CD4-positive, alpha-beta T cell treated with Interleukin-15 for 4 hours (primary cell): Measurements from ENCODE around the gene TDRD6.
A peak's percentile ranks its signal among the peaks of the same experiment; 100 is the strongest.
"Not testable (repeated sequence)": the region's sequence is repeated elsewhere in the genome, so short reads cannot be mapped to it uniquely, and the experiment has no call there.

ENCODE experiments used
- DNase-seq: peaks from one replicate; pipeline ENCODE4 v3.0.0-alpha.2; 2020; ENCODE audit warnings: low spot score

The TDRD6 gene

DNA sequence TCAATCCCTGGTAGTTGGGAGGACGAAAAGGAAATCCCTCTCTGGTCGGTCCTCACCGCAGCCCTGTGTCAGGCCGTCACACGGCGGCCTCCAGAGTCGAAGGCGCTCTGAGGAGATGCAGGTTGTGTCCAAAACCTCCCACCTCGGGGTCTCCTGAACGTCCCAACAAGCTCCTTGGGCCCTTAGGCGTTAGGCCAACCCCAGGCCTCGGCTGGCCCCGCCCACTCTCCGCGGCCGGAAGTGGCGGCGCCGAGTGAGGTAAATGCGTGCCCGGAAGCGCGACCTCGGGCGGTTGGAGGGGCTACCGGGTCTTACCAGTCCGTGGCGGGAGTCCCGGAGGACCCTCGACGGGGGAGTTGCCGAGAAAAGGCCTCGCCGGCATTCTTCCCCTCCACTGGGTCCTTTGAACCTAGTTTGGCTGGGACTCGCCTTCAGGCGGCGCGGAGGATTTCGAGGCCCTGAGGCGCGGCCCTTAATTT lies at the start of gene TDRD6:
Gene TDRD6 (plus strand): TSS at position 267 of the 479 bp plus-strand sequence. CDS start 244 bp downstream, outside the sequence.
- no peak for DNase-seq

DNA sequence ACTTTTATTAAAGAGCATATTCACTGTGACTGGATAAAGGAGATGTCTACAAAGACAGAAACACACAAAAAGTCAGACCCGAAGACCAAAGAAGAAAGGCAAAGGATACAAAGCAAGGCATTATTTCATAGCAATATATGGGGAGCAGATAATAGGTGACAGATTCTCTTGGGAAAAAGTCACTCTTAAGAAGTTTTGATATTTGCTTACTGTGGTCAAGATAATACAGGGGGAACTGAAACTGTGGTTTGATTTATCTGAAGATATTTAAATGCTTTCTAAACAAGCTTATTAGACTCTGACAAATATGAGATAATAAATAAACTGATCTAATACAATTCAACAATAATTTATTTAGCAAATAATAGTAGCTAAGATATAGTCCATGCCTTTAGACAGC lies 49.8 kb upstream of the TDRD6 start:
- DNase-seq: no peak

GRCh38 chr6:46638650-46639049 lies 49.0 kb upstream of the TDRD6 start:
- DNase-seq: no peak

- no peak for DNase-seq
These were observed 44.5 kb upstream of the TDRD6 start for GRCh38 chr6:46642928-46643751.

GRCh38 chr6:46645265-46645664 lies 42.4 kb upstream of the TDRD6 start:
- DNase-seq: no peak

DNA sequence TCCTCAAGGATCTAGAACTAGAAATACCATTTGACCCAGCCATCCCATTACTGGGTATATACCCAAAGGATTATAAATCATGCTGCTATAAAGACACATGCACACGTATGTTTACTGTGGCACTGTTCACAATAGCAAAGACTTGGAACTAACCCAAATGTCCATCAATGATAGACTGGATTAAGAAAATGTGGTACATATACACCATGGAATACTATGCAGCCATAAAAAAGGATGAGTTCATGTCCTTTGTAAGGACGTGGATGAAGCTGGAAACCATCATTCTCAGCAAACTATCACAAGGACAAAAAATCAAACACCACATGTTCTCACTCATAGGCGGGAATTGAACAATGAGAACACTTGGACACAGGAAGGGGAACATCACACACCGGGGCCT lies 39.6 kb upstream of the TDRD6 start:
- DNase-seq: not testable (repeated sequence)

DNA sequence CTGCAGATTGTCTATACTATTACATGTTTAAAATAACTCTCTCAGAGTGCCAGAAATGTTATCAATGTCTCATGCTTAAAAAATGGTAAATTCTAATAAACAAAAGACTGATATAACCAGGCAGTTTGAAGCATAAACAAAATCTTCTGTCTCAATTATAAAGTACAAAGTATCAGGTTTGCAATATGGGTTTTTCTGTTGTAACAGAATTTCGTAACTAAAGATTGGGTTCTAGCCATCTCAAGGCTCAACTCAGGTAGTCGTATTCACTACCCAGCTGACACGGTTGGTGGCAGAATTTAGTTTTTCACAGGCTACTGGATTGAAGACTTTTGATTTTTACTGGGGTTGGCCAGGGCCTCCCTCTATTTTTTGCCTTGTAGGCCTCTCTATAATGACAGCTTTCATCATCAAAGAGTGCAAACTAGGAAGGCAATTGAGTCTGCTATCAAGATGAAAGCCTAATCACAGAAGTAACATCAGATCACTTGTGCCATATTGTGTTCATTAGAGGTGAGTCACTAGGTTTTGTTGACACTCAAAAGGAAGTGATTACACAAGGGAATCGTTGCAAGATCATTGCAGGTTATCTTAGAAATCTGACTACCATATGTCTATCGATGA lies 38.7 kb upstream of the TDRD6 start:
- no peak for DNase-seq

DNA sequence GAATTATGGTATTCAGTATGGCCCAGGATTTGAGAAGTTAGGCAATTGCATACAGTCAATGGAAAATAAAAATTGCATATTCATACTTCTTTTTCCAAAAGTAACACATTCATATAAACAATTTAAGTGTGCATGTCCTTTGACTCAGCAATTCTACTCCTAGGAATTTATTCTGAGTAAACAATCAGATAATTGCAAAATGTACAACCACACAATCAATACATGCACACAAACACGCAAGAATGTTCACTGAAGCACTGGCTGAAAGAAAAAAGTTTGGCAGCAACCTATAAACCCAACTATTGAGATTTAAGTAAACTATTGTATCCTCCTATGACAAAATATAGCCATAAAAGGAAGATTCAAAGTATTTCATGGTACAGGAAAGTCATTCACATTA lies 36.7 kb upstream of the TDRD6 start:
- DNase-seq: no peak

DNA sequence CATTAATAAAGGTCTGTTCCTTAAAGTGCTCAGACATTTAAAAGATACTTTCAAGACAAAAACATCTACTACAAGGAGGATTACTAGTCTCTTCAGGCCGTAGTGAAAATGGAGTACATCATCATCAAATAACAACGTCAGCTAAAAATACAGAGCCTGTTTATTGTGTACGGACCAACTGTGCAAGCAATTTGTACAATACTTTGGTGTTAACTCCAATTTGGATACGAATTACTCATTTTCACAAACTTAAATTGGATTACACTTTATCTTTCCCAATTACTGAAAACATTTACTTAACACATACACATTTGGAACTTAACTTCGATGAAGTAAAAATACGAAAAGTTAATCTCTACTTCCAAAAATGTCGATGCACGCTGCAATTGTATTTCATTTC lies 35.9 kb upstream of the TDRD6 start:
- no peak for DNase-seq

DNA sequence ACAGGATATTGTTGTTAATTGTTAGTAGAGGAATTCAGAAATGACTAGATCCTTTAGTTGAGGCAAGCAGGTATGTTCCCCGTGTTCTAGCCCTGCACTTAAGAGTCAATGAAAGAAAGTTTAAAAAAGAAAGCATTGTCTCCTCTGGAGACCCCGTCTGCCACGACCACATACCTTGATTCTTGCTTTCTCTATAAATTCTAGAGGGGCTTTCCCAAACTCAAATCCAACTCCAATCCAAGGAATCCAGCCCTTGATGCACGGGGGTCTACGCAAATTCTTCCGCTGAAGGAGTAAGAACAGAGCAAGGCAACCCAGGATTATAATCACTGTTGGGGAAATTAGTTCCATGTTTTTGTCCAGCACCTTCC lies 35.5 kb upstream of the TDRD6 start:
- DNase-seq: no peak

DNA sequence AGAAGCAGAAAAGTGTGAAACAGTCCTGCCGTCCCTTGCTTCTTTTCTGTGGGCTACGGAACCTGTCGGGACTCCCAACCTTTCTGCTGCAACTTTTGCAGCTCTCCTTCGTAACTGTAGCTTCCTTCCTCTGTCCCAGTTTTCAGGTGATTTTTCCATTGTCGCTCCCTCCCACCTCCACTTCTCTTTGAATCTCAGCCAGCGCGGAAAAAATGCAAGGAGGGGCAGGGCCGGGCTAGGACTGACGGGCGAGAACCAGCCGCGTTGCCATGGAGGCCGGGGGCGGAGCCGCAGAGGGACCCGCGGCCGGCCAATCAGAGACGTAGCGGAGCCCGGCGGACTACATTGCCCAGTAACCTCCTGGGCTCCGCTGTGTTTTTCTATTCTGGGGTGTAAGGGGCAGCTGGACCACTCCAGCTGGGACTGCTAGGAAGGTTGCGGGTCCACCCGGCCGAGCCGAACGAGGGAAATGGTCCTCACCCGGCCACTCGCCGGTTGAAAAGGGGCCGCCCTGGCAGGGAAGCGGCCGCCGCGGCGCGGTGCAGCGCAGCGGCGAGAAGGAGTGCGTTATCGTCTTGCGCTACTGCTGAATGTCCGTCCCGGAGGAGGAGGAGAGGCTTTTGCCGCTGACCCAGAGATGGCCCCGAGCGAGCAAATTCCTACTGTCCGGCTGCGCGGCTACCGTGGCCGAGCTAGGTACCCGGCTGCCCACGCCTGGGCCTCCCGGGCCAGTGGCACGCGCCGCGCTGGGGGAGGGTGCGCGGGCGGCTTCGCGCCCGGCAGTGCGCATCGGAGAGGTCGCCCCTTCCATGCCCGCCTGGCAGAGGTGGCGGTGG lies 34.9 kb upstream of the TDRD6 start, which contains the start of the genes CYP39A1 and SLC25A27:
Gene CYP39A1 (minus strand): TSS at position 216 of the 836 bp plus-strand sequence. CDS start 236 bp downstream, outside the sequence.
Gene SLC25A27 (plus strand): TSS at position 373 of the 836 bp plus-strand sequence. CDS start 218 bp downstream, at position 591.
- DNase-seq: peak; percentile 62

- no peak for DNase-seq
These were observed 34.1 kb upstream of the TDRD6 start for GRCh38 chr6:46653439-46654195.

- no peak for DNase-seq
These were observed 31.9 kb upstream of the TDRD6 start for GRCh38 chr6:46655803-46656202.

DNA sequence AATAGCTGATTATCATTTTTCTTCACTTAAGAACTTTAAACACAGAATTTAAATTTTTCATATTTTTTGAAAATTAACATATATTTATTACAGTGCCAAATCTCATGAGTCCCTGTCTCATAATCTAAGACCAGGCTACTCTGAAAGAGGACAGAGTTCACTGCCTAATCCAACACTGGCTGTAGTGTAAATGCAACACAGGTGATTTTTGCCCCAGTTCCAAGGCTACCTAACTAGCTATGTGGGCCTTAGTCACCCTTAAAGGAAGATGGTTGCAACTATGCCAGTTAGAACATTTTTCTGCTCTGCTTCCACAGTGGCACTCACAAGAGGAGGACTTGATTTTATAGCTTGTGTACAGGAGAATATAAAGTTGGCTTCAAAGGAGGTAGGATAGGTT lies 30.0 kb upstream of the TDRD6 start:
- DNase-seq: no peak

DNA sequence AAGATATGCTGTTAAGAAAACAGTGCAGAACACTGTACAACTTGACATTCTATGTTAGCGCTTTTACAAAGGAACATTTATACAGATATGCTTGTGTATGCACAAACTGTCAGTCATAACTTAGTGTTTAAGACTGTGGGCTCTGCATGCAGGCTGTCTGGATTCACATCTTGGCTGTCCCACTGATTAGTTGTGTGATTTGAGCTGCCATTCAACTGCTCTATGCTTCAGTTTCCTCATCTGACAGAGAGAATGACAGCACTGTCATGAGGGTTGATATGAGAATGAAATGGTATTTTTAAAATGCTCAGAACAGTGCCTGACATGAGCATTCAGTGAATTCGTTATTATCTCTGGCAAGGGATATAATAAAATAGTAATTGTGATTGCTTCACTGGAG lies 26.2 kb upstream of the TDRD6 start:
- DNase-seq: no peak

GRCh38 chr6:46667377-46667776 lies 20.3 kb upstream of the TDRD6 start:
- DNase-seq: no peak

DNA sequence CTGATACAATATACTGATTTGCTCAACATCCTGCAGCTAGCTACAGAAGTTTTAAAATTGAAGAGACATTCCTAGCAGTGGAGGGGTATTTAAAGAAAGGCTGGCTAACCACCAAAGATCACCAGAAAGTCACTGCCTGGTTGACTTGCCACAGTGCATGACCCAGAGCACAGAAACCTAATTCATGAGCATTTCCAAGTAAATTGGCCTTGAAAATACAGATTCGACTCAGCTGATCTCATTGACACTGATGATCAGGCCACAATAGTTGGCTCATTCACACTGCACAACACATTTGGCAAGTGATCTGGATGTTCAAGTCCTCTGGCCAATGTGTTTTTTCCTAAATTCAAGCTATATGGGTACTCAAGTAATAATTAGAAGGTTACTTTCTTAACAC lies 13.3 kb upstream of the TDRD6 start:
- no peak for DNase-seq

- no peak for DNase-seq
These were observed 10.9 kb upstream of the TDRD6 start for GRCh38 chr6:46676604-46677313.

DNA sequence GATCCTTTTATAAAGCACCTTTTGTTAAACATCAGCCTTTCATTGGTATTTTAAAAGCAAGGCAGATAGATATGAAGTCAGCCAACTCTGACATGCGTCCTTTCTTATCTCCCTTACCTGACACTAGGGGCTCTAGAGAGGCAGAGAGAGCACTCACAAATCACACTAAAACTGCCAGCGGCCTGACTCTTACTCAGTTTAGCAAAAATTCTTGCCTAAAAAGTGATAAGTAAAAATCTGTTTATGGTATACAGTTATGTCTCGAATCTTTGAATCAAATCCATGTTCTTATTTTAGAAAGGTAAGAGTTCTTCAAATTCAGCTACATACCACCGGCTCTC lies 10.4 kb upstream of the TDRD6 start:
- DNase-seq: no peak

DNA sequence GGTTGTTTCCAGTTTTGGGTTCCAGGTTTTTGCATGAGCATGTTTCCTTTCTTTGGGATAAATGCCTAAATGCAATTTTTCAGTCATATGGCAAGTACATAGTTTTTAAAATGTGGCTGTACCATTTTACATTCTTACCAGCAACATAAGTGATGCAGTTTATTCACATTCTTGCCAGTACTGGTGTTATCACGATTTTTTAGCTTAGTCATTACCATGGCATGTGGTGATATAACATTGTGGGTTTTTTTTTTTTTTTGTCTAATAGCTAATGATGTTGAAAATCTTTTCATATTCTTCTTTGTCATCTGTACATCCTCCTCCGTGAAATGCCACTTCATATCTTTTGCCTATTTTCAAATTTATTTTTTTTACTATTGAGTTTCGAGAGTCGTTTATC lies 2.9 kb upstream of the TDRD6 start:
- DNase-seq: no peak
